H1 (cell line): ENCODE data around the gene CACNA2D3.

ENCODE experiments used
- CEBPB ChIP-seq: IDR thresholded peaks from 2 replicates; pipeline ENCODE4 v1.6.1; 2012; ENCODE audit warnings: low read depth, low read length
- CHD1 ChIP-seq: IDR thresholded peaks from 2 replicates; pipeline ENCODE4 v1.6.1; 2012; ENCODE audit warnings: low read depth, low read length, improper control_type of control experiment
- CTCF ChIP-seq, 3 experiments: IDR thresholded peaks; 1 replicate in 2 of 3; 2 replicates in 1 of 3; pipeline versions ENCODE4 v1.5.1 to v1.6.1; 2011; ENCODE audit warnings: low read length in 3 of 3, mild to moderate bottlenecking in 3 of 3, inconsistent platforms in 2 of 3, low read depth in 1 of 3, moderate library complexity in 1 of 3; ENCODE audit not compliant: insufficient read depth in 1 of 3; ENCODE audit errors: control extremely low read depth in 1 of 3
- EZH2 ChIP-seq: fragments of 200-600 bp; sonication (generic); IDR thresholded peaks from 2 replicates; pipeline ENCODE4 v1.7.1; 2012; ENCODE audit warnings: low read depth, mild to moderate bottlenecking, moderate library complexity, low read length, inconsistent platforms; ENCODE audit not compliant: severe bottlenecking
- HDAC2 ChIP-seq, 2 experiments: fragments of 300-600 bp in 1 of 2; sonication (generic) in 1 of 2; IDR thresholded peaks; 2 replicates each; pipeline ENCODE4 v1.6.1; 2011 to 2012; ENCODE audit warnings: low read depth in 2 of 2, low read length in 2 of 2, mild to moderate bottlenecking in 2 of 2, moderate library complexity in 2 of 2, borderline replicate concordance in 1 of 2, inconsistent platforms in 1 of 2
- JUN ChIP-seq: IDR thresholded peaks from 2 replicates; pipeline ENCODE4 v1.6.1; 2011; ENCODE audit warnings: low read depth, mild to moderate bottlenecking, improper control_type of control experiment, low read length
- RAD21 ChIP-seq, 2 experiments: IDR thresholded peaks in 1 of 2; conservative IDR thresholded peaks in 1 of 2; 2 replicates each; pipeline ENCODE4 v1.6.1; 2011; ENCODE audit warnings: low read depth in 2 of 2, low read length in 2 of 2, improper control_type of control experiment in 1 of 2, inconsistent platforms in 1 of 2, mild to moderate bottlenecking in 1 of 2, moderate library complexity in 1 of 2

- TF ChIP-seq CEBPB (no peak), HDAC2 (IDR thresholded peaks at IDR 0.05; ENCODE audit: borderline replicate concordance in 1 of 2, low read depth in 2 of 2, low read length in 2 of 2) (no peak), EZH2 (no peak), JUN (no peak), CTCF (IDR thresholded peaks at IDR 0.05; ENCODE audit: control extremely low read depth in 1 of 3, insufficient read depth in 1 of 3, low read depth in 1 of 3, low read length in 3 of 3) (peak in 2 of 3 experiments; percentile 26 to 53; a peak in 2 of 4 replicates), CHD1 (no peak), RAD21 (IDR thresholded peaks at IDR 0.05 in 1 of 2, conservative IDR thresholded peaks at IDR 0.05 in 1 of 2; ENCODE audit: low read depth in 2 of 2, low read length in 2 of 2) (peak; percentile 43 to 49)
These were observed 876.8 kb downstream of the CACNA2D3 start for GRCh38 chr3:54999159-54999558.
